ENCODE measurements around the gene TAF1C. TPM values are rescaled to one million over a fixed set of nuclear protein-coding genes. Genes with fewer than 3 reads are reported as not detected.

TAF1C gene
- total and polyA plus RNA-seq, 10 of the 15 experiments (the other 5 are each of a cell fraction or from before 2014, with no cell fraction given), result 0.98 to 40.1 (median 15.4) TPM

- no TSS peak for BruUV-seq (replicated peaks)
Measured at GRCh38 chr16:84227548-84227947, 40.7 kb upstream of the TAF1C start.

More at GRCh38 chr16:84227548-84227947, 40.7 kb upstream of the TAF1C start:
- H3K4me2 ChIP-seq (ENCODE audit: control insufficient read depth, insufficient read depth), result no peak overlapping the region
- ChIA-PET SMC1A (ENCODE audit: uncharacterized antibody, unreplicated experiment) (no interaction called here), RAD21 (ENCODE audit: unreplicated experiment) (no interaction called here), CTCF (no interaction called here), POLR2A (no interaction called here)
- DNase-seq (ENCODE audit: low read depth, low spot score) (no peak), ATAC-seq (no peak), FAIRE-seq (no peak)
- H3K27ac ChIP-seq (ENCODE audit: control insufficient read depth, insufficient read depth), result no peak overlapping the region
- TF ChIP-seq IRF4 (IDR thresholded peaks at IDR 0.05; ENCODE audit: low read depth, low read length) (no peak), CEBPZ (IDR thresholded peaks at IDR 0.05; ENCODE audit: low read depth, low read length) (no peak), CUX1 (IDR thresholded peaks at IDR 0.05; ENCODE audit: insufficient replicate concordance, low read depth, low read length) (no peak), CTCF (IDR thresholded peaks at IDR 0.05 in 2 of 3, conservative IDR thresholded peaks at IDR 0.05 in 1 of 3; ENCODE audit: control insufficient read depth in 2 of 3, extremely low read depth in 1 of 3, insufficient read depth in 1 of 3, low read depth in 3 of 3, low read length in 3 of 3) (no peak), NR2C2 (IDR thresholded peaks at IDR 0.05; ENCODE audit: borderline replicate concordance, control insufficient read depth, insufficient read length, low read depth) (no peak), ATF2 (IDR thresholded peaks at IDR 0.05; ENCODE audit: low read length) (no peak), RAD51 (IDR thresholded peaks at IDR 0.05) (no peak), HDAC2 (IDR thresholded peaks at IDR 0.05) (no peak), PAX8 (IDR thresholded peaks at IDR 0.05) (no peak), POLR2A (IDR thresholded peaks at IDR 0.05; ENCODE audit: low read depth, low read length) (no peak), DPF2 (IDR thresholded peaks at IDR 0.05) (no peak)
- TF ChIP-seq, protein P1, sequence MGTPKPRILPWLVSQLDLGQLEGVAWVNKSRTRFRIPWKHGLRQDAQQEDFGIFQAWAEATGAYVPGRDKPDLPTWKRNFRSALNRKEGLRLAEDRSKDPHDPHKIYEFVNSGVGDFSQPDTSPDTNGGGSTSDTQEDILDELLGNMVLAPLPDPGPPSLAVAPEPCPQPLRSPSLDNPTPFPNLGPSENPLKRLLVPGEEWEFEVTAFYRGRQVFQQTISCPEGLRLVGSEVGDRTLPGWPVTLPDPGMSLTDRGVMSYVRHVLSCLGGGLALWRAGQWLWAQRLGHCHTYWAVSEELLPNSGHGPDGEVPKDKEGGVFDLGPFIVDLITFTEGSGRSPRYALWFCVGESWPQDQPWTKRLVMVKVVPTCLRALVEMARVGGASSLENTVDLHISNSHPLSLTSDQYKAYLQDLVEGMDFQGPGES (IDR thresholded peaks at IDR 0.05), result no peak
- H3K36me3 ChIP-seq (ENCODE audit: control insufficient read depth in 2 of 2, insufficient read depth in 2 of 2, low read length in 1 of 2), result no peaks in the 10 kb centered on the region
- no peaks in the 10 kb centered on the region for H3K9me3 ChIP-seq (replicated peaks; ENCODE audit: control insufficient read depth, insufficient read depth, low read length)
- H3K4me1 ChIP-seq (ENCODE audit: control insufficient read depth, insufficient read depth, low read length), result no peaks in the 10 kb centered on the region
- WGBS (ENCODE audit: insufficient coverage, insufficient replicate concordance, low lambda C conversion rate, missing lambda C conversion rate), result 40% methylated on average over 6 of the region's 6 CpGs
- no peak overlapping the region for H3K9ac ChIP-seq (ENCODE audit: control insufficient read depth, insufficient read depth, low read length)
- H3K27me3 ChIP-seq (replicated peaks in 1 of 2; ENCODE audit: control insufficient read depth in 2 of 2, insufficient read depth in 2 of 2, low read length in 1 of 2), result peaks cover 0 to 5% of the 10 kb centered on the region in 2 experiments; a peak in 2 of 4 replicates
- H3K4me3 ChIP-seq, result no peak overlapping the region
- intact Hi-C loops (cut with micrococcal nuclease; ENCODE audit: unreplicated experiment) (no loop called here), in situ Hi-C loops (cut with MboI) (no loop called here)
- H2AFZ ChIP-seq (ENCODE audit: control insufficient read depth, low read depth, low read length), result no peak overlapping the region
- H3K79me2 ChIP-seq (ENCODE audit: control insufficient read depth, insufficient read depth, low read length), result no peaks in the 10 kb centered on the region
- no peaks in the 10 kb centered on the region for H4K20me1 ChIP-seq (ENCODE audit: control insufficient read depth, insufficient read depth)
